ENCODE measurements around the gene SACS. TPM values are rescaled to one million over a fixed set of nuclear protein-coding genes. Genes with fewer than 3 reads are reported as not detected.
"Not testable (repeated sequence)": the region's sequence is repeated elsewhere in the genome, so short reads cannot be mapped to it uniquely, and the experiment has no call there.

SACS gene
- total and polyA plus RNA-seq, 9 donors, result 28.3 to 76.8 (median 52.9) TPM

DNA sequence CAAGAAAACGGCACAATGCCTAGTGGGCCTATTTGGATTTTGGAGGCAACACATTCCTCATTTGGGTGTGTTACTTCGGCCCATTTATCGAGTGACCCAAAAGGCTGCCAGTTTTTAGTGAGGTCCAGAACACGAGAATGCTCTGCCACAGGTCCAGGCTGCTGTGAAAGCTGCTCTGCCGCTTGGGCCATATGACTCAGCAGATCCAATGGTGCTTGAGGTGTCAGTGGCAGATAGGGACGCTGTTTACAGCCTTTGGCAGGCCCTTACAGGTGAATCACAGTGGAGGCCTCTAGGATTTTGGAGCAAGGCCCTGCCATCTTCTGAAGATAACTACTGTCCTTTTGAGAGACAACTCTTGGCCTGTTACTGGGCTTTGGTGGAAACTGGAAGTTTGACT, 118.7 kb downstream of the SACS start:
- not testable (repeated sequence) for H3K27me3 ChIP-seq (ENCODE audit: control insufficient read depth, insufficient read depth, low read length); H3K4me1 ChIP-seq (ENCODE audit: control insufficient read depth, insufficient read depth, low read length); H3K9me3 ChIP-seq (replicated peaks; ENCODE audit: control insufficient read depth, low read depth, low read length); H3K36me3 ChIP-seq (ENCODE audit: control insufficient read depth, insufficient read depth, low read length); H3K27ac ChIP-seq (ENCODE audit: low read length); H3K4me3 ChIP-seq (ENCODE audit: low read length); DNase-seq
- WGBS (ENCODE audit: insufficient coverage), result 91% methylated on average over 5 of the region's 6 CpGs

DNA sequence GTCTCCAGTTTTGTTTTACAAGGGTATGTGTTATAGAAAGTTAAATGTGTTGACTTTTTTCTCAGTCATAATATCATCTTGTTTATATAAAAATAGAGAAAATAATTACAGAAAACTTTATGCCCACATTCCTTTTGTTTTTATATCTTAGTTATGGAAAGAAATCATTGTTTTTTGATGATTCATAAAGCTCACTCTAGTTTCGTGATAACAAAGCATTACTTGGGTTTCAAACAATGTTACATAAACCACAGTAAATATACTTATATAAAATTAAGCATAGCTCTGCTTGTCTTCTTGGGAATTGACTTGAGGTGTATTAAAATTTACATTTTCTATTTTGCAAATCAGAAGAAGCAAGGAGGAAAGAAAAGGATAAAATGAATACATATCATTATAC, 140.9 kb downstream of the SACS start:
- Histone ChIP-seq H3K27me3 (ENCODE audit: control insufficient read depth, insufficient read depth, low read length) (no peaks in the 10 kb centered on the region), H3K4me1 (ENCODE audit: control insufficient read depth, insufficient read depth, low read length) (no peaks in the 10 kb centered on the region), H3K27ac (ENCODE audit: low read length) (no peak overlapping the region), H3K9me3 (replicated peaks; ENCODE audit: control insufficient read depth, low read depth, low read length) (no peaks in the 10 kb centered on the region), H3K36me3 (ENCODE audit: control insufficient read depth, insufficient read depth, low read length) (no peaks in the 10 kb centered on the region), H3K4me3 (ENCODE audit: low read length) (no peak overlapping the region)
- no peak for DNase-seq
- WGBS (ENCODE audit: insufficient coverage), result no CpG with 5 or more reads among the region's 1 CpG

DNA sequence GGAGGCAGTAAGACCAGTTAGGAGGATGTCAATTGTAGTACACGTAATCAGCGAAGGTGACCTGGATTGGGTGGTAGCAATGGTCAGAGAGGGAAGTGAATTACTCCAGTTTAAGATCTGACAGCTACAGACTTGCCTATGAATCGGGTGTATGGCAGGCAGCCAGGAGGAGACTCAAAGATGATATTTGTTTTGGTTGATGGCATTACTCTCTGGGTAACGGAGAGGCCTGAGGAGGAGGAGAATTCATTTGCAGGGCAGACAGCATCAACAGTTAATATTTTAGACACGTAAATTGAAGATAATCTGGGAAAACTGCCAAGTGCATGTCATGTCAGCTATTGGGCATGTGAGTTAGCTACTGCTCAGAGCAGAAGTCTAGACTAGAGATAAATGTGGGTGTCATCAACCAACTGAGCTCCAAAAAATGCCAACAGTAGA, 143.6 kb downstream of the SACS start:
- H3K4me3 ChIP-seq (ENCODE audit: low read length), result no peak overlapping the region
- 68% methylated on average over 5 of the region's 5 CpGs for WGBS (ENCODE audit: insufficient coverage)
- H3K36me3 ChIP-seq (ENCODE audit: control insufficient read depth, insufficient read depth, low read length), result no peaks in the 10 kb centered on the region
- no peaks in the 10 kb centered on the region for H3K9me3 ChIP-seq (replicated peaks; ENCODE audit: control insufficient read depth, low read depth, low read length)
- no peak overlapping the region for H3K27ac ChIP-seq (ENCODE audit: low read length)
- peak; percentile 49 for DNase-seq
- no peaks in the 10 kb centered on the region for H3K4me1 ChIP-seq (ENCODE audit: control insufficient read depth, insufficient read depth, low read length)
- no peaks in the 10 kb centered on the region for H3K27me3 ChIP-seq (ENCODE audit: control insufficient read depth, insufficient read depth, low read length)

DNA sequence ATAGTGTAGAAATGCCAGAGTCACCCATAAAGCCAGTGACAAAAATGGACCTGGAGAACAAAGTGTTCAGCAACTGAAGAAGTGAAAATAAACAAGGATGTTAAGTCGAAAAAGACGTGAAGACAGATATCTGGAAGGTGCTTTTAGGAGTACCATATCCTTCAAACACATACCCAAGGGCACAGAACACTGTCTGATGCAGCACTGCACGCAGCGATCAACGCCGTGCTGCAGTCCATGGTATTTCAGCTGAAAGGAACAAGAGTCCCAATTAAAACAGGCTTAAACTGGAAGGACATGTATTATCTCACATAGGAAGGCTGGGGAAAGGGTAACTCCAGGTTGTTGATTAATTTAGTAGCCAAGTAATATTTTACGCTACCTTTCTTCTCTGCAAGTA, 144.5 kb downstream of the SACS start:
- Histone ChIP-seq H3K9me3 (replicated peaks; ENCODE audit: control insufficient read depth, low read depth, low read length) (no peaks in the 10 kb centered on the region), H3K4me3 (ENCODE audit: low read length) (no peak overlapping the region), H3K27ac (ENCODE audit: low read length) (no peak overlapping the region), H3K27me3 (ENCODE audit: control insufficient read depth, insufficient read depth, low read length) (no peaks in the 10 kb centered on the region), H3K36me3 (ENCODE audit: control insufficient read depth, insufficient read depth, low read length) (no peaks in the 10 kb centered on the region), H3K4me1 (ENCODE audit: control insufficient read depth, insufficient read depth, low read length) (no peaks in the 10 kb centered on the region)
- 90% methylated on average over 2 of the region's 7 CpGs for WGBS (ENCODE audit: insufficient coverage)
- DNase-seq, result peak; percentile 6

DNA sequence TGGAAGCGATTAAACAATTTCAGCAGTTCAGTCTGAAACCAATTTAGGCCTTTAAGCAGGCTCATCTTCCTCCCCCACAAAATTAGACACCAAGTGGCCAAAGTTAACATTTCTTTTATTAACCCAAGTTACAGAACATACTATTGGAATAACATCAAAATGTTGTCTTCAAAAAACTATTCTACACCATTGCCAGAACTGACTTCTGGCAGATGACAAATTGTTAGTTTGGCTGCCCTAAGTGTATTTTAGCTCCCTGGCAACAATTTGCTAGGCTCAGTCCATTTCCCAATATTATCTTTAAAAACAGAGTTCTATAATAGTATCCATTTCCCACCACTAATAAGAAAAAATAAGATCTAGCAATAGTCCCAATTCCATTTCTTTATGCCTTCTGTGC, 144.9 kb downstream of the SACS start:
- 100% methylated on average over 1 of the region's 1 CpG for WGBS (ENCODE audit: insufficient coverage)

DNA sequence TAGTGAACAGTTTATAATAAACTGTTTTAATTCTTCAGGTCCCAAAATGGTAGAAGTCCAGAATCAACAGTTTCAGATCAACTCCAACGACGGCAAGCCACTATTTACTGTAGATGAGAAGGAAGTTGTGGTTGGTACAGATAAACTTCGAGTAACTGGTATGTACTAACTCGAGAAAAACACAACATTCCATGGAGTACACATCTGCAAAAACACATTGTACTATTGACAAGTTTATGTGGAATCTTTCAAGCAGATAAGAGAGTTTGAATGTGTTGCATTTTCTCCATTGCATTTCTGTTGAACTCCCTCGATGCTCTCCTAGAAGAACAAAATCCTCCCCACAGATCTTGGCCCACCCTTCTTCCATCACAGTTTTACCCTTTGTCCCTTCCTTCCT, 154.2 kb downstream of the SACS start:
- Histone ChIP-seq H3K27ac (ENCODE audit: low read length) (no peak overlapping the region), H3K27me3 (ENCODE audit: control insufficient read depth, insufficient read depth, low read length) (no peaks in the 10 kb centered on the region), H3K9me3 (replicated peaks; ENCODE audit: control insufficient read depth, low read depth, low read length) (no peaks in the 10 kb centered on the region), H3K4me1 (ENCODE audit: control insufficient read depth, insufficient read depth, low read length) (no peaks in the 10 kb centered on the region), H3K36me3 (ENCODE audit: control insufficient read depth, insufficient read depth, low read length) (no peaks in the 10 kb centered on the region), H3K4me3 (ENCODE audit: low read length) (no peak overlapping the region)
- WGBS (ENCODE audit: insufficient coverage), result 83% methylated on average over 1 of the region's 5 CpGs
- DNase-seq, result no peak

More for the DNA sequence above, 144.9 kb downstream of the SACS start:
- Histone ChIP-seq H3K4me1 (ENCODE audit: control insufficient read depth, insufficient read depth, low read length) (no peaks in the 10 kb centered on the region), H3K9me3 (replicated peaks; ENCODE audit: control insufficient read depth, low read depth, low read length) (no peaks in the 10 kb centered on the region), H3K27ac (ENCODE audit: low read length) (no peak overlapping the region), H3K4me3 (ENCODE audit: low read length) (no peak overlapping the region), H3K36me3 (ENCODE audit: control insufficient read depth, insufficient read depth, low read length) (no peaks in the 10 kb centered on the region), H3K27me3 (ENCODE audit: control insufficient read depth, insufficient read depth, low read length) (no peaks in the 10 kb centered on the region)
- DNase-seq, result peak; percentile 76

Other genes with a start within 250 kb of the SACS start
- 9.5 TPM for gene TNFRSF19, start 136.7 kb upstream of the SACS start, total RNA-seq
- 10 to 100 TPM; 13.2 to 47.4 (median 15.1) TPM for gene TNFRSF19, start 136.7 kb upstream of the SACS start, polyA plus RNA-seq (ENCODE audit: insufficient read depth in 1 of 8, insufficient read length in 8 of 8, low replicate concordance in 1 of 8)